Measurements from ENCODE around the gene MED9. TPM values are rescaled to one million over a fixed set of nuclear protein-coding genes. Genes with fewer than 3 reads are reported as not detected.

Gene MED9
- total and polyA plus RNA-seq, 2 of the 8 experiments (the other 6 are each of a cell fraction or from before 2014, with no cell fraction given) = 15.8 to 19.7 TPM

DNA sequence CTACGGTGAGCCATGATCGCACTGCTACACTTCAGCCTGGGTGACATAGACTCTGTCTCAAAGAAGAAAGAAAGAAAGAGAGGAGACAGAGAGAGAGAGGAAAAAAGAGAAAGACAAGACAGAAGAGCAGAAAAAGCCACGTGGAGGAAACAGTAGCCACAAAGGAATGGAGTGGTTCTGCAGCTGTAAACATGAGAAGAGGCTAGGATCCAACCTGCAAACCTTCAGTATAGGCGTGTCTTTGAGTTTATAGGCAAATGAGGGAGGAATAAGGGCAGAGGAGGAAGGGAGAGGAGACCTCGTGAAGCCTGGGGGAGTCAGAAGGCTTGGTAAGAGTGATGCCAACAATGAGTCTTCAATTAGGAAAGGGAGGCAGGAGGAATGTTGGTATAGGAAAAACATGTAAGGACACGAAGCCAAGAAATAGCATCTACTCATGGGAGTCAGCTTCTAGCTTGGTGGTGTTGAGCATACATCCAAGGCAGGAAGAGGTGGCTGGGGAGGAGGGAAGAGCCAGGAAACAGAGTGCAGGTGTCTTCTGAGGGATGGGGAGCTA is 3.9 kb downstream of the MED9 start:
- Histone ChIP-seq H3K36me3 (ENCODE audit: control insufficient read depth in 2 of 4, insufficient read depth in 4 of 4, low read length in 3 of 4) (peaks cover 0 to 3% (median 0%) of the 10 kb centered on the region in 4 experiments; a peak in 3 of 8 replicates), H3K4ac (replicated peaks; ENCODE audit: insufficient read length, low read depth, low read length) (no peak overlapping the region), H4K20me1 (replicated peaks in 1 of 2; ENCODE audit: control insufficient read depth in 1 of 2, insufficient read depth in 2 of 2, low read length in 2 of 2) (peaks cover 0 to 6% of the 10 kb centered on the region in 2 experiments), H3K4me1 (replicated peaks in 1 of 4; ENCODE audit: control insufficient read depth in 3 of 4, insufficient read depth in 4 of 4, low read length in 3 of 4) (peaks cover 0 to 5% (median 1%) of the 10 kb centered on the region in 4 experiments; a peak in 1 of 7 replicates), H4K8ac (ENCODE audit: extremely low read depth, insufficient read depth, low read length) (no peak overlapping the region), H2AFZ (ENCODE audit: low read length) (no peak overlapping the region), H4K5ac (ENCODE audit: insufficient read length, low read depth, low read length) (no peak overlapping the region), H2BK5ac (ENCODE audit: low read depth, low read length) (no peak overlapping the region), H2BK15ac (ENCODE audit: low read length) (no peak overlapping the region), H3K4me2 (ENCODE audit: insufficient read depth in 1 of 2, low read depth in 2 of 2, low read length in 2 of 2) (no peak overlapping the region), H3K9me3 (ENCODE audit: insufficient read depth in 2 of 2, low read depth in 1 of 2, low read length in 1 of 2) (no peaks in the 10 kb centered on the region), H4K91ac (replicated peaks; ENCODE audit: insufficient read length, low read length) (no peak overlapping the region), H2BK120ac (replicated peaks; ENCODE audit: low read depth, low read length) (no peak overlapping the region), H3K14ac (ENCODE audit: insufficient read length) (no peak overlapping the region), H3K23ac (ENCODE audit: insufficient read length) (no peak overlapping the region), H2BK20ac (ENCODE audit: low read length) (no peak overlapping the region), H3K27me3 (replicated peaks in 1 of 4; ENCODE audit: control insufficient read depth in 3 of 4, extremely low read depth in 1 of 4, insufficient read depth in 3 of 4, low read length in 3 of 4) (no peaks in the 10 kb centered on the region; a peak in 1 of 7 replicates), H3K18ac (ENCODE audit: extremely low read depth, low read length) (no peak overlapping the region; the same call in 1 of the 2 replicates), H2AK5ac (ENCODE audit: low read depth, low read length) (no peak overlapping the region), H3K27ac (ENCODE audit: low read depth, low read length) (no peak overlapping the region), H2BK12ac (ENCODE audit: low read depth, low read length) (no peak overlapping the region), H3K56ac (replicated peaks; ENCODE audit: insufficient read length, low read depth, low read length) (no peak overlapping the region), H3K79me1 (ENCODE audit: low read depth, low read length) (peaks cover 15% of the 10 kb centered on the region), H3K23me2 (ENCODE audit: low read depth, low read length) (peaks cover 6% of the 10 kb centered on the region; the same call in 1 of the 2 replicates), H3K4me3 (ENCODE audit: extremely low read depth in 1 of 4, insufficient read depth in 2 of 4, low read depth in 3 of 4, low read length in 4 of 4) (no peak overlapping the region), H3K9ac (replicated peaks in 1 of 4; ENCODE audit: extremely low read depth in 1 of 4, low read depth in 3 of 4, low read length in 3 of 4) (no peak overlapping the region), H3K79me2 (ENCODE audit: control insufficient read depth in 1 of 2, insufficient read depth in 2 of 2, low read length in 2 of 2) (peaks cover 5 to 71% of the 10 kb centered on the region in 2 experiments)
- no peak for FAIRE-seq
- WGBS, 2 experiments (ENCODE audit: extremely low coverage in 1 of 2, insufficient coverage in 1 of 2, insufficient read length in 1 of 2, insufficient replicate concordance in 2 of 2, low coverage in 1 of 2, low lambda C conversion rate in 2 of 2, missing lambda C conversion rate in 1 of 2) = 87% methylated on average over 6 of the region's 6 CpGs; no CpG with 5 or more reads in 1 of the 2 experiments
- TF ChIP-seq BRCA1 (IDR thresholded peaks at IDR 0.05; ENCODE audit: low read depth, low read length) = no peak
- ChIA-PET CTCF (ENCODE audit: partially characterized antibody) (interaction anchor here (0.6 to 1.6 kb wide), 8 partner anchors 8 to 386 kb away, joined by 3 to 5 read pairs (median 4); no protein-coding TSS in a partner anchor), POLR2A (ENCODE audit: partially characterized antibody) (interaction anchor here (0.6 to 0.9 kb wide), 3 partner anchors 15 to 18 kb away, joined by 3 read pairs; no protein-coding TSS in a partner anchor)
- DNase-seq (ENCODE audit: low read depth in 1 of 2, low spot score in 2 of 2) = no peak
